Spleen (tissue), 11 donors: ENCODE data around the gene ZNF37A. TPM values are rescaled to one million over a fixed set of nuclear protein-coding genes. Genes with fewer than 3 reads are reported as not detected.

Source experiments
- DNase-seq: peaks from one replicate; pipeline ENCODE4 v3.0.0-alpha.2; 2020
- H3K27ac ChIP-seq, 8 donors: fragments of 200-600 bp; sonication (generic) in 7 of 8; 1 replicate in 4 of 8; 2 replicates in 4 of 8; pipeline versions ENCODE4 v1.5.0 to v1.8.0; 2016 to 2021; ENCODE audit warnings: inconsistent platforms in 4 of 8, mild to moderate bottlenecking in 4 of 8, moderate library complexity in 1 of 8
- H3K27me3 ChIP-seq, 7 donors: fragments of 200-600 bp; sonication (generic) in 6 of 7; replicated peaks in 1 of 7; 1 replicate in 4 of 7; 2 replicates in 3 of 7; pipeline versions ENCODE4 v1.5.0 to v1.8.0; 2016 to 2021; ENCODE audit warnings: inconsistent platforms in 3 of 7, mild to moderate bottlenecking in 1 of 7
- H3K36me3 ChIP-seq, 6 donors: fragments of 200-600 bp; sonication (generic) in 5 of 6; 1 replicate in 4 of 6; 2 replicates in 2 of 6; pipeline versions ENCODE4 v1.5.0 to v1.8.0; 2016 to 2021; ENCODE audit warnings: inconsistent platforms in 2 of 6
- H3K4me1 ChIP-seq, 6 donors: fragments of 200-600 bp; sonication (generic) in 5 of 6; 1 replicate in 3 of 6; 2 replicates in 3 of 6; pipeline versions ENCODE4 v1.5.0 to v1.8.0; 2016 to 2021; ENCODE audit warnings: inconsistent platforms in 3 of 6
- H3K4me3 ChIP-seq, 8 donors: fragments of 200-600 bp; sonication (generic) in 7 of 8; 1 replicate in 4 of 8; 2 replicates in 4 of 8; pipeline versions ENCODE4 v1.5.0 to v1.8.0; 2016 to 2021; ENCODE audit warnings: inconsistent platforms in 4 of 8, mild to moderate bottlenecking in 4 of 8, moderate library complexity in 2 of 8
- H3K9me3 ChIP-seq, 8 donors: fragments of 200-600 bp; sonication (generic) in 7 of 8; 1 replicate in 4 of 8; 2 replicates in 4 of 8; pipeline versions ENCODE4 v1.5.0 to v1.8.0; 2016 to 2021; ENCODE audit warnings: inconsistent platforms in 4 of 8
- POLR2A ChIP-seq, 3 donors: fragments of 450-650 bp; IDR thresholded peaks; one replicate each; pipeline ENCODE4 v1.5.1; 2017; ENCODE audit warnings: antibody characterized with exemption in 3 of 3, mild to moderate bottlenecking in 1 of 3
- POLR2AphosphoS5 ChIP-seq, 3 donors: sonication (generic); formaldehyde crosslinking; IDR thresholded peaks; one replicate each; pipeline ENCODE4 v1.5.1; 2017; ENCODE audit warnings: antibody characterized with exemption in 3 of 3
- WGBS, 5 donors: extraction: QIAGEN DNeasy Blood & Tissue Kit in 3 of 5; methylation state at CpG; one replicate each; pipeline versions ENCODE4 v1.1.5 to v1.1.7; 2013 to 2018; 5-methylcytosine and 5-hydroxymethylcytosine counted together
- intact Hi-C: fragments of 100-400 bp; cut with DNase I; formaldehyde crosslinking; loops from one replicate; pipeline ENCODE4 v1.15.0; 2023; ENCODE audit warnings: low total_unique reads
- polyA plus RNA-seq, 3 donors: library from polyadenylated mRNA; stranded (reverse); fragments of 200-250 nt; gene quantifications; one replicate each; pipeline ENCODE4 v1.2.1, GENCODE V29; 2013
- total RNA-seq, 7 donors: library from RNA; depleted of rRNA in 3 of 7; stranded (reverse); fragments of >200 nt in 3 of 7; fragmentation: NEBNext Ultra II Directional in 4 of 7; extraction: Animal tissue kit (Norgen Biotek cat#: 25700) in 4 of 7; gene quantifications; one replicate each; pipeline versions ENCODE4 v1.1.0 to v1.2.1, GENCODE V29; 2016 to 2021
- TF ChIP-seq, protein P1 (sequence below), 11 experiments: fragments of 200-600 bp in 7 of 11; fragments of 450-650 bp in 4 of 11; sonication (generic) in 4 of 11; IDR thresholded peaks in 8 of 11; conservative IDR thresholded peaks in 3 of 11; 1 replicate in 7 of 11; 2 replicates in 4 of 11; pipeline versions ENCODE4 v1.4.0 to v1.8.0; 2016 to 2021; ENCODE audit warnings: antibody characterized with exemption in 11 of 11, inconsistent platforms in 4 of 11, mild to moderate bottlenecking in 1 of 11
- donor health status: healthy with polysubstance abuse.
- donor health status: DM: no; HTN: no; CAD: no; lungs with moderate emphysema.
- donor health status: DM: no; HTN: no; CAD: no.
- donor health status: Bipolar disorder and iron deficiency.
- donor health status: healthy.
- donor health status: DM: no; HTN: no; CAD: no.
- donor health status: DM: yes; HTN: yes; CAD: no.

ZNF37A gene
- total and polyA plus RNA-seq, 10 donors = 3.1 to 31.2 (median 19.9) TPM

DNA sequence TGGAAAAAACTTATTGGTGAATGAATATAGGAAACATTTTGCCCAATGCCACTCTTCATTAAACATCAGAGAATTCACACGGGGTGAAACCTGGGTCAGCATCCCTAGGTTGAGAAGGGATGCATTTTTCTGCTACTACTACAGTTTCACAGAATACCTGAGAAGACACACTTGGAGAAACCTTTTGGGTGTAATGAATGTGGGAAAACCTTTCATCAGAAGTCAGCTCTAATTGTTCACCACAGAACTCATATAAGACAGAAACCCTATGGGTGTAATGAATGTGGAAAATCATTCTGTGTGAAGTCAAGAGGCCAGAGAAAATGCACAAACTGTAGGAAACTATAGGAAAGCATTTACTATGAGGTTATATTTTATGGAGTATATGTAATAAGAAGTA is 24.9 kb downstream of the ZNF37A start:
- WGBS, 5 donors = 87 to 100% (median 95%) methylated on average over 1 of the region's 1 CpG
- no peaks in the 10 kb centered on the region for H3K27me3 ChIP-seq
- no peak overlapping the region for H3K27ac ChIP-seq
- TF ChIP-seq POLR2AphosphoS5 (IDR thresholded peaks at IDR 0.05) = no peak
- no peak for TF ChIP-seq POLR2A (IDR thresholded peaks at IDR 0.05)
- TF ChIP-seq, protein P1, sequence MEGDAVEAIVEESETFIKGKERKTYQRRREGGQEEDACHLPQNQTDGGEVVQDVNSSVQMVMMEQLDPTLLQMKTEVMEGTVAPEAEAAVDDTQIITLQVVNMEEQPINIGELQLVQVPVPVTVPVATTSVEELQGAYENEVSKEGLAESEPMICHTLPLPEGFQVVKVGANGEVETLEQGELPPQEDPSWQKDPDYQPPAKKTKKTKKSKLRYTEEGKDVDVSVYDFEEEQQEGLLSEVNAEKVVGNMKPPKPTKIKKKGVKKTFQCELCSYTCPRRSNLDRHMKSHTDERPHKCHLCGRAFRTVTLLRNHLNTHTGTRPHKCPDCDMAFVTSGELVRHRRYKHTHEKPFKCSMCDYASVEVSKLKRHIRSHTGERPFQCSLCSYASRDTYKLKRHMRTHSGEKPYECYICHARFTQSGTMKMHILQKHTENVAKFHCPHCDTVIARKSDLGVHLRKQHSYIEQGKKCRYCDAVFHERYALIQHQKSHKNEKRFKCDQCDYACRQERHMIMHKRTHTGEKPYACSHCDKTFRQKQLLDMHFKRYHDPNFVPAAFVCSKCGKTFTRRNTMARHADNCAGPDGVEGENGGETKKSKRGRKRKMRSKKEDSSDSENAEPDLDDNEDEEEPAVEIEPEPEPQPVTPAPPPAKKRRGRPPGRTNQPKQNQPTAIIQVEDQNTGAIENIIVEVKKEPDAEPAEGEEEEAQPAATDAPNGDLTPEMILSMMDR (IDR thresholded peaks at IDR 0.05 in 8 of 11, conservative IDR thresholded peaks at IDR 0.05 in 3 of 11) = no peak
- peaks cover 78 to 100% (median 100%) of the 10 kb centered on the region in 8 donors for H3K9me3 ChIP-seq
- peaks cover 11 to 53% (median 43%) of the 10 kb centered on the region in 6 donors for H3K36me3 ChIP-seq
- intact Hi-C loops = no loop called here
- H3K4me1 ChIP-seq = no peaks in the 10 kb centered on the region
- no peak overlapping the region for H3K4me3 ChIP-seq
- DNase-seq = no peak

DNA sequence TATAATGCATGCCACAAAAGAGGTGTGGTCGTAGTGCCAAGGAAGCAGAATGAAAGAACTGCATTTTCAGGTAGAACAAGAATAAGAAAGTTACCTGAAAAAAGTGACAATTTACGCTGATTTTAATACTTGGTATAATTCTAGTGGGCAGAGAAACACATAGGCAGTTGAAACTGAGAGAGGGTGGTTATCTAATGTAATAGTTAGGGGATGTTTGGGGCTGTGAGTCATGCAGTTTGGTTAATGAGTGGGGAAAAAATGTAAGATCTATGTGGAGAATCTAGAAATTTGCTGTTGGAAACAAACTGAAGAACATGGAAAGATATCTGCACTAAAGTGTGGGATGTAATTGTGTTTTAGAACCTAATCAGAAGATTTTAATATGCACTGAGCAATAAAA is 33.7 kb downstream of the ZNF37A start:
- 86 to 94% (median 93%) methylated on average over 2 of the region's 2 CpGs for WGBS, 5 donors
- Histone ChIP-seq H3K9me3 (peaks cover 44 to 100% (median 100%) of the 10 kb centered on the region in 8 donors), H3K4me1 (no peaks in the 10 kb centered on the region), H3K27ac (no peak overlapping the region), H3K4me3 (no peak overlapping the region), H3K36me3 (no peaks in the 10 kb centered on the region), H3K27me3 (no peaks in the 10 kb centered on the region)
- TF ChIP-seq POLR2AphosphoS5 (IDR thresholded peaks at IDR 0.05) (no peak), POLR2A (IDR thresholded peaks at IDR 0.05) (no peak)
- TF ChIP-seq, protein P1 (IDR thresholded peaks at IDR 0.05 in 8 of 11, conservative IDR thresholded peaks at IDR 0.05 in 3 of 11) = no peak
- intact Hi-C loops = no loop called here
- DNase-seq = no peak

DNA sequence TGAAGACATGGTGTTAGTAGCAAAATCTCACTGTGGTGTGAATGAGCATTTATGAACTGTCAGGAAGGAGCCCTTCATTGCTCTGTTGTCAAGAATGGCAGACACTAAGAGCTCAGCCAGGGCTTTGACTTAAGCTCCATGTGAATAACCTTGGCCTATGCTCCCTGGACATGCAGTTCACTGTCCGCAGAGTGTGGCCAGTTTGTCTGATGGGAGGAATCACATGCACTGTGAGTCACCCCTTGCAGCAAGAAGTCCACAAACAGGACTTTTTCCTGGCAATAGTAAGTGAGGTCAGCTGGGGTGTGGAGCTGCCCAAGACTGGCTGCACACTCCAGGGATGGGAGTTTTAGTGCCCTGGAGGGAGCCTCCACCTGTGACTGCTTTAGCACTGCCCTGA is 49.5 kb downstream of the ZNF37A start:
- DNase-seq = no peak
- intact Hi-C loops = no loop called here
- H3K9me3 ChIP-seq = peaks cover 0 to 86% (median 50%) of the 10 kb centered on the region in 8 donors
- no peaks in the 10 kb centered on the region for H3K36me3 ChIP-seq
- no peaks in the 10 kb centered on the region for H3K4me1 ChIP-seq
- H3K27ac ChIP-seq = no peak overlapping the region
- H3K27me3 ChIP-seq = no peaks in the 10 kb centered on the region
- no peak for TF ChIP-seq POLR2A (IDR thresholded peaks at IDR 0.05)
- TF ChIP-seq POLR2AphosphoS5 (IDR thresholded peaks at IDR 0.05) = no peak
- TF ChIP-seq, protein P1 (IDR thresholded peaks at IDR 0.05 in 8 of 11, conservative IDR thresholded peaks at IDR 0.05 in 3 of 11) = no peak
- H3K4me3 ChIP-seq = no peak overlapping the region
- WGBS, 5 donors = 80 to 94% (median 85%) methylated on average over 1 of the region's 1 CpG

DNA sequence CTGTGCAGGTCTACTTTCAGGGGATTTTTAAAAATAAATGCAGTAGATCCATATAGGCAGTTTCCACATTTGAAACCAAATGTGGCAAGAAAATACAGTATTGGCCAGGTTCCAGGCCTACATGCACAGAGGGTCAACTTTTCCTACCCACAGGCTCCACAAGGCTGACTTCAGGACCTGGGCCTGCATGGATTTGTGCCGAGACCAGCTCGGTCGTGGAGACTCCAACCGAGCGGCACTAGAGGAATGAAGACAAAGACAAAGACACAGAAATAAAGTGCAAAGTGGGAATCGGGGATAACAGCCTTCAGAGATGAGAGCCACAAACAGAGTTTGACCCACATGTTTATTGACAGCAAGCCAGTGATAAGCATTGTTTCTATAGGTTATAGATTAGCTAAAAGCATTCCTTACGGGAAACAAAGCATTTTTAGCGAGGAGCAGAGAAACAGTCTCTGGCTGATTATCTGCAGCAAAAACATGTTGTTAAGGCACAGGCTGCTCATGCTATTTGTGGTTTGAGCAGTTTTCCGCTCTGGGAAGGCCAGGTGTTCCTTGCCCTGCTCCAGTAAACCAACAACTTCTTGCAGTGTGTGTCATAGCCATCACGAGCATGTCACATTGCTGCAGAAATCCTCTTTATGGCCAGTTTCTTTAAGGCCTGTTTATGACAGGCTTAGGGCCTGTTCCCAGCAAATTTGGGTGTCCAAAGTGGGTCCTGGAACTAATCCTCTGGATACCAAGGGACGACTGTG is 52.6 kb downstream of the ZNF37A start:
- intact Hi-C loops = no loop called here
- H3K9me3 ChIP-seq = peaks cover 0 to 63% (median 37%) of the 10 kb centered on the region in 8 donors
- no peaks in the 10 kb centered on the region for H3K4me1 ChIP-seq
- no peak overlapping the region for H3K4me3 ChIP-seq
- WGBS, 5 donors = 85 to 90% (median 89%) methylated on average over 11 of the region's 11 CpGs
- no peak for TF ChIP-seq POLR2AphosphoS5 (IDR thresholded peaks at IDR 0.05)
- TF ChIP-seq POLR2A (IDR thresholded peaks at IDR 0.05) = no peak
- TF ChIP-seq, protein P1 (IDR thresholded peaks at IDR 0.05 in 8 of 11, conservative IDR thresholded peaks at IDR 0.05 in 3 of 11) = no peak
- H3K36me3 ChIP-seq = no peaks in the 10 kb centered on the region
- no peak for DNase-seq
- no peak overlapping the region for H3K27ac ChIP-seq
- H3K27me3 ChIP-seq = no peaks in the 10 kb centered on the region
